ENCODE measurements around the gene SHISA5.

DNA sequence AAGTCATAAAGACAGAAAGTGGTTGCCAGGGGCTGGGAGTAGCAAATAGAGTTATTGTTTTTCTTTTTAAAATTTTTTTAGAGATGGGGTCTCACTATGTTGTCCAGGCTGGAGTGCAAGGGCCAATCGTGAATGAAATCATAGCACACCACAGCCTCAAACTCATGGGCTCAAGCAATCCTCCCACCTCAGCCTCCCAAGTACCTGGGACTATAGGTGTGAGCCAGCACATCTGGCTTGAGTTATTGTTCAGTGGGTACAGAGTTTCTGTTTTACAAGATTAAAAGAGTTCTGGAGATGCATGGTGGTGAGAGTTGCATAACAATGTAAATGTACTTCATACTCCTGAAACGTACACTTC is 29.0 kb upstream of the SHISA5 start:
- TF ChIP-seq ZNF565 (CRISPR knock-in tag; conservative IDR thresholded peaks at IDR 0.05; ENCODE audit: low read depth) (no peak), ZFP30 (CRISPR knock-in tag; IDR thresholded peaks at IDR 0.05) (no peak), OSR1 (CRISPR knock-in tag; IDR thresholded peaks at IDR 0.05) (no peak), ZNF8 (CRISPR knock-in tag; IDR thresholded peaks at IDR 0.05) (no peak), ISL1 (CRISPR knock-in tag; IDR thresholded peaks at IDR 0.05) (no peak), ARNTL (CRISPR knock-in tag; IDR thresholded peaks at IDR 0.05; ENCODE audit: borderline replicate concordance, low read depth) (no peak), ZFP3 (CRISPR knock-in tag; IDR thresholded peaks at IDR 0.05) (no peak), GLIS3 (CRISPR knock-in tag; IDR thresholded peaks at IDR 0.05) (no peak), ZC3H10 (CRISPR knock-in tag; IDR thresholded peaks at IDR 0.05) (no peak), RARB (CRISPR knock-in tag; IDR thresholded peaks at IDR 0.05) (no peak)
- TF ChIP-seq, protein P1, sequence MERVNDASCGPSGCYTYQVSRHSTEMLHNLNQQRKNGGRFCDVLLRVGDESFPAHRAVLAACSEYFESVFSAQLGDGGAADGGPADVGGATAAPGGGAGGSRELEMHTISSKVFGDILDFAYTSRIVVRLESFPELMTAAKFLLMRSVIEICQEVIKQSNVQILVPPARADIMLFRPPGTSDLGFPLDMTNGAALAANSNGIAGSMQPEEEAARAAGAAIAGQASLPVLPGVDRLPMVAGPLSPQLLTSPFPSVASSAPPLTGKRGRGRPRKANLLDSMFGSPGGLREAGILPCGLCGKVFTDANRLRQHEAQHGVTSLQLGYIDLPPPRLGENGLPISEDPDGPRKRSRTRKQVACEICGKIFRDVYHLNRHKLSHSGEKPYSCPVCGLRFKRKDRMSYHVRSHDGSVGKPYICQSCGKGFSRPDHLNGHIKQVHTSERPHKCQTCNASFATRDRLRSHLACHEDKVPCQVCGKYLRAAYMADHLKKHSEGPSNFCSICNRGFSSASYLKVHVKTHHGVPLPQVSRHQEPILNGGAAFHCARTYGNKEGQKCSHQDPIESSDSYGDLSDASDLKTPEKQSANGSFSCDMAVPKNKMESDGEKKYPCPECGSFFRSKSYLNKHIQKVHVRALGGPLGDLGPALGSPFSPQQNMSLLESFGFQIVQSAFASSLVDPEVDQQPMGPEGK (CRISPR knock-in tag; IDR thresholded peaks at IDR 0.05; ENCODE audit: borderline replicate concordance): no peak
- TF ChIP-seq, protein P2, sequence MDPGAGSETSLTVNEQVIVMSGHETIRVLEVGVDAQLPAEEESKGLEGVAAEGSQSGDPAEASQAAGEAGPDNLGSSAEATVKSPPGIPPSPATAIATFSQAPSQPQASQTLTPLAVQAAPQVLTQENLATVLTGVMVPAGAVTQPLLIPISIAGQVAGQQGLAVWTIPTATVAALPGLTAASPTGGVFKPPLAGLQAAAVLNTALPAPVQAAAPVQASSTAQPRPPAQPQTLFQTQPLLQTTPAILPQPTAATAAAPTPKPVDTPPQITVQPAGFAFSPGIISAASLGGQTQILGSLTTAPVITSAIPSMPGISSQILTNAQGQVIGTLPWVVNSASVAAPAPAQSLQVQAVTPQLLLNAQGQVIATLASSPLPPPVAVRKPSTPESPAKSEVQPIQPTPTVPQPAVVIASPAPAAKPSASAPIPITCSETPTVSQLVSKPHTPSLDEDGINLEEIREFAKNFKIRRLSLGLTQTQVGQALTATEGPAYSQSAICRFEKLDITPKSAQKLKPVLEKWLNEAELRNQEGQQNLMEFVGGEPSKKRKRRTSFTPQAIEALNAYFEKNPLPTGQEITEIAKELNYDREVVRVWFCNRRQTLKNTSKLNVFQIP (CRISPR knock-in tag; IDR thresholded peaks at IDR 0.05; ENCODE audit: borderline replicate concordance, low read depth): no peak
- TF ChIP-seq, protein P3, sequence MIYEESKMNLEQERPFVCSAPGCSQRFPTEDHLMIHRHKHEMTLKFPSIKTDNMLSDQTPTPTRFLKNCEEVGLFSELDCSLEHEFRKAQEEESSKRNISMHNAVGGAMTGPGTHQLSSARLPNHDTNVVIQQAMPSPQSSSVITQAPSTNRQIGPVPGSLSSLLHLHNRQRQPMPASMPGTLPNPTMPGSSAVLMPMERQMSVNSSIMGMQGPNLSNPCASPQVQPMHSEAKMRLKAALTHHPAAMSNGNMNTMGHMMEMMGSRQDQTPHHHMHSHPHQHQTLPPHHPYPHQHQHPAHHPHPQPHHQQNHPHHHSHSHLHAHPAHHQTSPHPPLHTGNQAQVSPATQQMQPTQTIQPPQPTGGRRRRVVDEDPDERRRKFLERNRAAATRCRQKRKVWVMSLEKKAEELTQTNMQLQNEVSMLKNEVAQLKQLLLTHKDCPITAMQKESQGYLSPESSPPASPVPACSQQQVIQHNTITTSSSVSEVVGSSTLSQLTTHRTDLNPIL (CRISPR knock-in tag; IDR thresholded peaks at IDR 0.05; ENCODE audit: low read depth): no peak

All from SK-N-SH treated with all-trans-retinoic acid at 6 μM for 48 hours (cell line).